ENCODE measurements around the gene HLA-DRB5. TPM values are rescaled to one million over a fixed set of nuclear protein-coding genes. Genes with fewer than 3 reads are reported as not detected.
A peak's percentile ranks its signal among the peaks of the same experiment; 100 is the strongest.

Gene HLA-DRB5
- total RNA-seq, 1 donor from 2014 or later: 3.4 TPM

- Mint-ChIP-seq H3K27me3 (ENCODE audit: insufficient read depth, low read depth) (peaks cover 25% of the 10 kb centered on the region), H3K9me3 (no peaks in the 10 kb centered on the region), H3K4me3 (no peak overlapping the region), H3K27ac (no peak overlapping the region), H3K4me1 (peaks cover 35% of the 10 kb centered on the region), H3K36me3 (no peaks in the 10 kb centered on the region)
- Histone ChIP-seq H3K27ac (peak overlapping the region; percentile 15), H3K4me1 (peaks cover 25% of the 10 kb centered on the region), H3K9me3 (ENCODE audit: low read depth) (no peaks in the 10 kb centered on the region), H3K79me2 (ENCODE audit: low read depth) (no peaks in the 10 kb centered on the region), H4K20me1 (ENCODE audit: low read depth) (no peaks in the 10 kb centered on the region), H3K4me3 (no peak overlapping the region), H3F3A (ENCODE audit: low read depth) (peaks cover 16% of the 10 kb centered on the region), H3K9ac (no peak overlapping the region), H3K4me2 (peak overlapping the region; percentile 51), H3K36me3 (no peaks in the 10 kb centered on the region), H2AFZ (replicated peaks) (no peak overlapping the region), H3K27me3 (peaks cover 24% of the 10 kb centered on the region)
- TF ChIP-seq EZH2 (IDR thresholded peaks at IDR 0.05) (no peak), EZH2phosphoT487 (IDR thresholded peaks at IDR 0.05) (no peak), CTCF (IDR thresholded peaks at IDR 0.05) (no peak)
- peak; percentile 44 for DNase-seq (ENCODE audit: low spot score)
Observed at GRCh38 chr6:32517654-32518445, 12.2 kb downstream of the HLA-DRB5 start.

DNA sequence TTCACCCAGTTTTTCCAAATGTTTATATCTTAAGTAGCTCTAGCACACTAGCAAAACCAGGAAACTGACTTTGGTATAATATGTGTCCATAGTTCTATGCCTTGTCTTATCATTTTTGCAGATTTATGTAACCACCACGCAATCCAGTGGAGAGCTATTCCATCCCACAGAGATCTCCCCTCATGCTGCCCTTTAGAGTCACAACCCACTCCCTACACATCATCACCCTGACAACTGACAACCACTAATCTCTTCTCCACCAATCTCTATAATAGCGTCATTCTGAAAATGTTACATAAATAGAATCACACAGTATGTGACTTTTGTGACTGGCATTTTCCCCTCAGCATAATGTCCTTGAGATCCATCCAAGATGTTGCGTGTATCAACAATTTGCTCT is 29.1 kb downstream of the HLA-DRB5 start:
- peaks cover 2% of the 10 kb centered on the region for H3K9me3 Mint-ChIP-seq
- no peaks in the 10 kb centered on the region for H3K36me3 Mint-ChIP-seq
- peaks cover 2% of the 10 kb centered on the region for H3K27me3 Mint-ChIP-seq (ENCODE audit: insufficient read depth, low read depth)
- Histone ChIP-seq H4K20me1 (ENCODE audit: low read depth) (no peaks in the 10 kb centered on the region), H3K36me3 (no peaks in the 10 kb centered on the region), H3K9ac (no peak overlapping the region), H3K27ac (no peak overlapping the region), H2AFZ (replicated peaks) (no peak overlapping the region), H3K79me2 (ENCODE audit: low read depth) (no peaks in the 10 kb centered on the region), H3K4me2 (no peak overlapping the region), H3K4me3 (no peak overlapping the region), H3K4me1 (no peaks in the 10 kb centered on the region), H3K9me3 (ENCODE audit: low read depth) (no peaks in the 10 kb centered on the region), H3F3A (ENCODE audit: low read depth) (no peaks in the 10 kb centered on the region), H3K27me3 (no peaks in the 10 kb centered on the region)
- no peak overlapping the region for H3K4me3 Mint-ChIP-seq
- H3K4me1 Mint-ChIP-seq: no peaks in the 10 kb centered on the region
- TF ChIP-seq EZH2 (IDR thresholded peaks at IDR 0.05) (no peak), CTCF (IDR thresholded peaks at IDR 0.05) (no peak), EZH2phosphoT487 (IDR thresholded peaks at IDR 0.05) (no peak)
- no peak overlapping the region for H3K27ac Mint-ChIP-seq
- no peak for DNase-seq (ENCODE audit: low spot score)

GRCh38 chr6:32492351-32492750 is 37.7 kb downstream of the HLA-DRB5 start:
- Histone ChIP-seq H4K20me1 (ENCODE audit: low read depth) (no peaks in the 10 kb centered on the region), H3K4me3 (no peak overlapping the region), H3K4me1 (no peaks in the 10 kb centered on the region), H3K36me3 (no peaks in the 10 kb centered on the region), H3K4me2 (no peak overlapping the region), H3K79me2 (ENCODE audit: low read depth) (no peaks in the 10 kb centered on the region), H3F3A (ENCODE audit: low read depth) (no peaks in the 10 kb centered on the region), H3K9me3 (ENCODE audit: low read depth) (no peaks in the 10 kb centered on the region), H3K27ac (no peak overlapping the region), H3K27me3 (no peaks in the 10 kb centered on the region), H3K9ac (no peak overlapping the region), H2AFZ (replicated peaks) (no peak overlapping the region)
- H3K9me3 Mint-ChIP-seq: peaks cover 9% of the 10 kb centered on the region
- no peaks in the 10 kb centered on the region for H3K4me1 Mint-ChIP-seq
- TF ChIP-seq EZH2 (IDR thresholded peaks at IDR 0.05): no peak
- TF ChIP-seq CTCF (IDR thresholded peaks at IDR 0.05): no peak
- TF ChIP-seq EZH2phosphoT487 (IDR thresholded peaks at IDR 0.05): no peak
- no peak for DNase-seq (ENCODE audit: low spot score)
- no peak overlapping the region for H3K27ac Mint-ChIP-seq
- no peaks in the 10 kb centered on the region for H3K27me3 Mint-ChIP-seq (ENCODE audit: insufficient read depth, low read depth)
- H3K4me3 Mint-ChIP-seq: no peak overlapping the region
- no peaks in the 10 kb centered on the region for H3K36me3 Mint-ChIP-seq

All from neural progenitor cell (in vitro differentiated cells).